ENCODE measurements around the gene SAMD4A. TPM values are rescaled to one million over a fixed set of nuclear protein-coding genes. Genes with fewer than 3 reads are reported as not detected.

SAMD4A gene
- total RNA-seq, 1 experiment from 2014 or later, result 8.7 TPM

- peak; percentile 32 for DNase-seq
- no peaks in the 10 kb centered on the region for H3K27me3 ChIP-seq
- no peak overlapping the region for H3K4me3 ChIP-seq
- no peaks in the 10 kb centered on the region for H3K9me3 ChIP-seq
- H3K36me3 ChIP-seq, result no peaks in the 10 kb centered on the region
Observed at GRCh38 chr14:54637270-54638134, 70.6 kb downstream of the SAMD4A start.

GRCh38 chr14:54638135-54638446 lies 71.2 kb downstream of the SAMD4A start:
- H3K36me3 ChIP-seq, result no peaks in the 10 kb centered on the region
- H3K27me3 ChIP-seq, result no peaks in the 10 kb centered on the region
- no peaks in the 10 kb centered on the region for H3K9me3 ChIP-seq
- peak; percentile 46 for DNase-seq
- H3K4me3 ChIP-seq, result no peak overlapping the region

GRCh38 chr14:54639611-54640010 lies 72.7 kb downstream of the SAMD4A start:
- no peak overlapping the region for H3K4me3 ChIP-seq
- DNase-seq, result no peak
- H3K9me3 ChIP-seq, result no peaks in the 10 kb centered on the region
- no peaks in the 10 kb centered on the region for H3K36me3 ChIP-seq
- no peaks in the 10 kb centered on the region for H3K27me3 ChIP-seq

GRCh38 chr14:54640506-54640905 lies 73.6 kb downstream of the SAMD4A start:
- no peak for DNase-seq
- H3K27me3 ChIP-seq, result no peaks in the 10 kb centered on the region
- no peaks in the 10 kb centered on the region for H3K9me3 ChIP-seq
- no peak overlapping the region for H3K4me3 ChIP-seq
- no peaks in the 10 kb centered on the region for H3K36me3 ChIP-seq

GRCh38 chr14:54642121-54642520 lies 75.2 kb downstream of the SAMD4A start:
- H3K27me3 ChIP-seq, result no peaks in the 10 kb centered on the region
- no peak for DNase-seq
- H3K36me3 ChIP-seq, result no peaks in the 10 kb centered on the region
- H3K9me3 ChIP-seq, result no peaks in the 10 kb centered on the region
- no peak overlapping the region for H3K4me3 ChIP-seq

GRCh38 chr14:54642801-54643695 lies 76.1 kb downstream of the SAMD4A start:
- no peaks in the 10 kb centered on the region for H3K9me3 ChIP-seq
- DNase-seq, result no peak
- H3K27me3 ChIP-seq, result no peaks in the 10 kb centered on the region
- no peak overlapping the region for H3K4me3 ChIP-seq
- no peaks in the 10 kb centered on the region for H3K36me3 ChIP-seq

GRCh38 chr14:54643696-54644176 lies 76.8 kb downstream of the SAMD4A start:
- H3K4me3 ChIP-seq, result no peak overlapping the region
- DNase-seq, result no peak
- no peaks in the 10 kb centered on the region for H3K9me3 ChIP-seq
- H3K27me3 ChIP-seq, result no peaks in the 10 kb centered on the region
- no peaks in the 10 kb centered on the region for H3K36me3 ChIP-seq

- Histone ChIP-seq H3K27me3 (no peaks in the 10 kb centered on the region), H3K4me3 (no peak overlapping the region), H3K9me3 (no peaks in the 10 kb centered on the region), H3K36me3 (no peaks in the 10 kb centered on the region)
- DNase-seq, result no peak
Observed at GRCh38 chr14:54645639-54646038, 78.7 kb downstream of the SAMD4A start.

- Histone ChIP-seq H3K4me3 (no peak overlapping the region), H3K27me3 (no peaks in the 10 kb centered on the region), H3K36me3 (no peaks in the 10 kb centered on the region), H3K9me3 (no peaks in the 10 kb centered on the region)
- no peak for DNase-seq
Observed at GRCh38 chr14:54646626-54647025, 79.7 kb downstream of the SAMD4A start.

- H3K9me3 ChIP-seq, result no peaks in the 10 kb centered on the region
- H3K27me3 ChIP-seq, result no peaks in the 10 kb centered on the region
- no peak overlapping the region for H3K4me3 ChIP-seq
- H3K36me3 ChIP-seq, result no peaks in the 10 kb centered on the region
- no peak for DNase-seq
Observed at GRCh38 chr14:54647378-54647777, 80.5 kb downstream of the SAMD4A start.

GRCh38 chr14:54649056-54649455 lies 82.1 kb downstream of the SAMD4A start:
- H3K9me3 ChIP-seq, result no peaks in the 10 kb centered on the region
- H3K27me3 ChIP-seq, result no peaks in the 10 kb centered on the region
- H3K4me3 ChIP-seq, result no peak overlapping the region
- H3K36me3 ChIP-seq, result no peaks in the 10 kb centered on the region
- DNase-seq, result no peak

GRCh38 chr14:54650331-54650958 lies 83.5 kb downstream of the SAMD4A start:
- peak; percentile 72 for DNase-seq
- H3K4me3 ChIP-seq, result no peak overlapping the region

GRCh38 chr14:54650959-54651351 lies 84.0 kb downstream of the SAMD4A start:
- Histone ChIP-seq H3K36me3 (no peaks in the 10 kb centered on the region), H3K27me3 (no peaks in the 10 kb centered on the region), H3K9me3 (no peaks in the 10 kb centered on the region), H3K4me3 (no peak overlapping the region)
- DNase-seq, result no peak

More at GRCh38 chr14:54650331-54650958, 83.5 kb downstream of the SAMD4A start:
- H3K27me3 ChIP-seq, result no peaks in the 10 kb centered on the region
- H3K9me3 ChIP-seq, result no peaks in the 10 kb centered on the region
- H3K36me3 ChIP-seq, result no peaks in the 10 kb centered on the region

- DNase-seq, result peak; percentile 9
- Histone ChIP-seq H3K27me3 (no peaks in the 10 kb centered on the region), H3K4me3 (no peak overlapping the region), H3K9me3 (no peaks in the 10 kb centered on the region), H3K36me3 (no peaks in the 10 kb centered on the region)
Observed at GRCh38 chr14:54651649-54652048, 84.7 kb downstream of the SAMD4A start.

GRCh38 chr14:54652188-54652587 lies 85.3 kb downstream of the SAMD4A start:
- Histone ChIP-seq H3K27me3 (no peaks in the 10 kb centered on the region), H3K9me3 (no peaks in the 10 kb centered on the region), H3K36me3 (no peaks in the 10 kb centered on the region), H3K4me3 (peak overlapping the region; percentile 35)
- DNase-seq, result peak; percentile 93

- Histone ChIP-seq H3K9me3 (no peaks in the 10 kb centered on the region), H3K36me3 (no peaks in the 10 kb centered on the region), H3K27me3 (no peaks in the 10 kb centered on the region), H3K4me3 (peak overlapping the region; percentile 35)
- DNase-seq, result peak; percentile 29
Observed at GRCh38 chr14:54652605-54653052, 85.7 kb downstream of the SAMD4A start.

Measured in MG63 (cell line).